Measurements from ENCODE around the gene SHF. TPM values are rescaled to one million over a fixed set of nuclear protein-coding genes. Genes with fewer than 3 reads are reported as not detected.

The SHF gene
- total RNA-seq, 1 donor from 2014 or later: 8.4 TPM

- H3K27ac ChIP-seq (ENCODE audit: low read depth, low read length): no peak overlapping the region
- H3K4me1 ChIP-seq (ENCODE audit: control insufficient read depth in 3 of 3, insufficient read depth in 3 of 3, low read length in 3 of 3): no peaks in the 10 kb centered on the region
- peaks cover 3 to 6% (median 4%) of the 10 kb centered on the region in 3 donors for H3K27me3 ChIP-seq (ENCODE audit: control insufficient read depth in 3 of 3, insufficient read depth in 3 of 3, low read length in 3 of 3)
- H3K9ac ChIP-seq (ENCODE audit: low read depth in 1 of 3, low read length in 3 of 3): no peak overlapping the region
- H3K4me3 ChIP-seq (ENCODE audit: low read length in 3 of 3): no peak overlapping the region
- no peaks in the 10 kb centered on the region for H3K36me3 ChIP-seq (ENCODE audit: control insufficient read depth in 3 of 3, insufficient read depth in 3 of 3, low read length in 3 of 3)
- no peaks in the 10 kb centered on the region for H3K9me3 ChIP-seq (ENCODE audit: control insufficient read depth in 3 of 3, low read length in 3 of 3)
Observed at GRCh38 chr15:45224621-45225217, 37.0 kb upstream of the SHF start.

GRCh38 chr15:45221967-45222366 is 34.2 kb upstream of the SHF start:
- Histone ChIP-seq H3K27ac (ENCODE audit: low read depth, low read length) (no peak overlapping the region), H3K9me3 (ENCODE audit: control insufficient read depth in 3 of 3, low read length in 3 of 3) (no peaks in the 10 kb centered on the region), H3K4me3 (ENCODE audit: low read length in 3 of 3) (no peak overlapping the region), H3K4me1 (ENCODE audit: control insufficient read depth in 3 of 3, insufficient read depth in 3 of 3, low read length in 3 of 3) (no peaks in the 10 kb centered on the region), H3K36me3 (ENCODE audit: control insufficient read depth in 3 of 3, insufficient read depth in 3 of 3, low read length in 3 of 3) (no peaks in the 10 kb centered on the region), H3K9ac (ENCODE audit: low read depth in 1 of 3, low read length in 3 of 3) (no peak overlapping the region), H3K27me3 (ENCODE audit: control insufficient read depth in 3 of 3, insufficient read depth in 3 of 3, low read length in 3 of 3) (peaks cover 3 to 6% (median 4%) of the 10 kb centered on the region in 3 donors)

GRCh38 chr15:45221053-45221599 is 33.4 kb upstream of the SHF start:
- Histone ChIP-seq H3K9me3 (ENCODE audit: control insufficient read depth in 3 of 3, low read length in 3 of 3) (no peaks in the 10 kb centered on the region), H3K9ac (ENCODE audit: low read depth in 1 of 3, low read length in 3 of 3) (no peak overlapping the region), H3K4me1 (ENCODE audit: control insufficient read depth in 3 of 3, insufficient read depth in 3 of 3, low read length in 3 of 3) (no peaks in the 10 kb centered on the region), H3K27me3 (ENCODE audit: control insufficient read depth in 3 of 3, insufficient read depth in 3 of 3, low read length in 3 of 3) (peaks cover 3 to 6% (median 4%) of the 10 kb centered on the region in 3 donors), H3K4me3 (ENCODE audit: low read length in 3 of 3) (no peak overlapping the region), H3K36me3 (ENCODE audit: control insufficient read depth in 3 of 3, insufficient read depth in 3 of 3, low read length in 3 of 3) (no peaks in the 10 kb centered on the region), H3K27ac (ENCODE audit: low read depth, low read length) (no peak overlapping the region)

- H3K9me3 ChIP-seq (ENCODE audit: control insufficient read depth in 3 of 3, low read length in 3 of 3): no peaks in the 10 kb centered on the region
- no peak overlapping the region for H3K9ac ChIP-seq (ENCODE audit: low read depth in 1 of 3, low read length in 3 of 3)
- H3K27me3 ChIP-seq (ENCODE audit: control insufficient read depth in 3 of 3, insufficient read depth in 3 of 3, low read length in 3 of 3): no peaks in the 10 kb centered on the region
- H3K36me3 ChIP-seq (ENCODE audit: control insufficient read depth in 3 of 3, insufficient read depth in 3 of 3, low read length in 3 of 3): no peaks in the 10 kb centered on the region
- no peaks in the 10 kb centered on the region for H3K4me1 ChIP-seq (ENCODE audit: control insufficient read depth in 3 of 3, insufficient read depth in 3 of 3, low read length in 3 of 3)
- no peak overlapping the region for H3K4me3 ChIP-seq (ENCODE audit: low read length in 3 of 3)
- no peak overlapping the region for H3K27ac ChIP-seq (ENCODE audit: low read depth, low read length)
Observed at GRCh38 chr15:45212493-45212892, 24.7 kb upstream of the SHF start.

GRCh38 chr15:45205192-45205591 is 17.4 kb upstream of the SHF start:
- Histone ChIP-seq H3K4me3 (ENCODE audit: low read length in 3 of 3) (no peak overlapping the region), H3K4me1 (ENCODE audit: control insufficient read depth in 3 of 3, insufficient read depth in 3 of 3, low read length in 3 of 3) (peaks cover 0 to 14% (median 3%) of the 10 kb centered on the region in 3 donors), H3K36me3 (ENCODE audit: control insufficient read depth in 3 of 3, insufficient read depth in 3 of 3, low read length in 3 of 3) (no peaks in the 10 kb centered on the region), H3K27ac (ENCODE audit: low read depth, low read length) (no peak overlapping the region), H3K9ac (ENCODE audit: low read depth in 1 of 3, low read length in 3 of 3) (no peak overlapping the region), H3K27me3 (ENCODE audit: control insufficient read depth in 3 of 3, insufficient read depth in 3 of 3, low read length in 3 of 3) (no peaks in the 10 kb centered on the region), H3K9me3 (ENCODE audit: control insufficient read depth in 3 of 3, low read length in 3 of 3) (no peaks in the 10 kb centered on the region)

- Histone ChIP-seq H3K9me3 (ENCODE audit: control insufficient read depth in 3 of 3, low read length in 3 of 3) (no peaks in the 10 kb centered on the region), H3K9ac (ENCODE audit: low read depth in 1 of 3, low read length in 3 of 3) (no peak overlapping the region), H3K4me3 (ENCODE audit: low read length in 3 of 3) (no peak overlapping the region), H3K4me1 (ENCODE audit: control insufficient read depth in 3 of 3, insufficient read depth in 3 of 3, low read length in 3 of 3) (peaks cover 8 to 27% (median 14%) of the 10 kb centered on the region in 3 donors), H3K27ac (ENCODE audit: low read depth, low read length) (peak overlapping the region; percentile 43), H3K27me3 (ENCODE audit: control insufficient read depth in 3 of 3, insufficient read depth in 3 of 3, low read length in 3 of 3) (no peaks in the 10 kb centered on the region), H3K36me3 (ENCODE audit: control insufficient read depth in 3 of 3, insufficient read depth in 3 of 3, low read length in 3 of 3) (no peaks in the 10 kb centered on the region)
Observed at GRCh38 chr15:45203182-45203581, 15.4 kb upstream of the SHF start.

- Histone ChIP-seq H3K9me3 (ENCODE audit: control insufficient read depth in 3 of 3, low read length in 3 of 3) (no peaks in the 10 kb centered on the region), H3K4me3 (ENCODE audit: low read length in 3 of 3) (no peak overlapping the region), H3K27ac (ENCODE audit: low read depth, low read length) (peak overlapping the region; percentile 100), H3K36me3 (ENCODE audit: control insufficient read depth in 3 of 3, insufficient read depth in 3 of 3, low read length in 3 of 3) (no peaks in the 10 kb centered on the region), H3K27me3 (ENCODE audit: control insufficient read depth in 3 of 3, insufficient read depth in 3 of 3, low read length in 3 of 3) (no peaks in the 10 kb centered on the region), H3K4me1 (ENCODE audit: control insufficient read depth in 3 of 3, insufficient read depth in 3 of 3, low read length in 3 of 3) (peaks cover 8 to 27% (median 14%) of the 10 kb centered on the region in 3 donors), H3K9ac (ENCODE audit: low read depth in 1 of 3, low read length in 3 of 3) (no peak overlapping the region)
Observed at GRCh38 chr15:45201869-45202268, 14.1 kb upstream of the SHF start.

- Histone ChIP-seq H3K27ac (ENCODE audit: low read depth, low read length) (peak overlapping the region; percentile 100), H3K4me3 (ENCODE audit: low read length in 3 of 3) (peak overlapping the region; percentile 82 to 97 (median 97)), H3K4me1 (ENCODE audit: control insufficient read depth in 3 of 3, insufficient read depth in 3 of 3, low read length in 3 of 3) (peaks cover 8 to 27% (median 14%) of the 10 kb centered on the region in 3 donors)
Observed at GRCh38 chr15:45201557-45201859, 13.7 kb upstream of the SHF start.

GRCh38 chr15:45200799-45201556 is 13.2 kb upstream of the SHF start:
- Histone ChIP-seq H3K27me3 (ENCODE audit: control insufficient read depth in 3 of 3, insufficient read depth in 3 of 3, low read length in 3 of 3) (no peaks in the 10 kb centered on the region), H3K36me3 (ENCODE audit: control insufficient read depth in 3 of 3, insufficient read depth in 3 of 3, low read length in 3 of 3) (no peaks in the 10 kb centered on the region), H3K9me3 (ENCODE audit: control insufficient read depth in 3 of 3, low read length in 3 of 3) (no peaks in the 10 kb centered on the region), H3K4me1 (ENCODE audit: control insufficient read depth in 3 of 3, insufficient read depth in 3 of 3, low read length in 3 of 3) (peaks cover 8 to 27% (median 14%) of the 10 kb centered on the region in 3 donors), H3K9ac (ENCODE audit: low read depth in 1 of 3, low read length in 3 of 3) (peak overlapping the region; percentile 92 to 99 (median 97)), H3K4me3 (ENCODE audit: low read length in 3 of 3) (peak overlapping the region; percentile 82 to 97 (median 97)), H3K27ac (ENCODE audit: low read depth, low read length) (peak overlapping the region; percentile 100)

More at GRCh38 chr15:45201557-45201859, 13.7 kb upstream of the SHF start:
- Histone ChIP-seq H3K9me3 (ENCODE audit: control insufficient read depth in 3 of 3, low read length in 3 of 3) (no peaks in the 10 kb centered on the region), H3K27me3 (ENCODE audit: control insufficient read depth in 3 of 3, insufficient read depth in 3 of 3, low read length in 3 of 3) (no peaks in the 10 kb centered on the region), H3K36me3 (ENCODE audit: control insufficient read depth in 3 of 3, insufficient read depth in 3 of 3, low read length in 3 of 3) (no peaks in the 10 kb centered on the region), H3K9ac (ENCODE audit: low read depth in 1 of 3, low read length in 3 of 3) (peak overlapping the region in 1 of 3 donors; percentile 97)
